Right kidney (tissue), 1 donor: ENCODE measurements around the gene FKBP15.
"Not testable (repeated sequence)": the region's sequence is repeated elsewhere in the genome, so short reads cannot be mapped to it uniquely, and the experiment has no call there.

ENCODE experiments used
- DNase-seq: peaks from one replicate; pipeline ENCODE4 v3.0.0-alpha.2; 2016

The FKBP15 gene

GRCh38 chr9:113148372-113148705 lies 72.7 kb downstream of the FKBP15 start:
- no peak for DNase-seq

- DNase-seq = no peak
Measured at GRCh38 chr9:113143432-113144227, 77.4 kb downstream of the FKBP15 start.

- not testable (repeated sequence) for DNase-seq
Measured at GRCh38 chr9:113140896-113141295, 80.2 kb downstream of the FKBP15 start.

GRCh38 chr9:113139953-113140352 lies 81.1 kb downstream of the FKBP15 start:
- DNase-seq = no peak

GRCh38 chr9:113139225-113139829 lies 81.8 kb downstream of the FKBP15 start:
- DNase-seq = no peak

GRCh38 chr9:113138760-113139159 lies 82.3 kb downstream of the FKBP15 start:
- no peak for DNase-seq

GRCh38 chr9:113137196-113138168 lies 83.6 kb downstream of the FKBP15 start:
- DNase-seq = no peak

- no peak for DNase-seq
Measured at GRCh38 chr9:113131689-113132151, 89.4 kb downstream of the FKBP15 start.

- DNase-seq = no peak
Measured at GRCh38 chr9:113129884-113130283, 91.2 kb downstream of the FKBP15 start.

GRCh38 chr9:113129466-113129865 lies 91.6 kb downstream of the FKBP15 start:
- DNase-seq = no peak

GRCh38 chr9:113125386-113126035 lies 95.6 kb downstream of the FKBP15 start:
- DNase-seq = no peak

GRCh38 chr9:113118829-113119228 lies 102.2 kb downstream of the FKBP15 start:
- DNase-seq = not testable (repeated sequence)
